Smooth muscle cell (in vitro differentiated cells): ENCODE measurements around the gene PLA2G4B. TPM values are rescaled to one million over a fixed set of nuclear protein-coding genes. Genes with fewer than 3 reads are reported as not detected.

Experiments
- DNase-seq: peaks from one replicate; lab custom pipeline; 2025; ENCODE audit not compliant: unreplicated experiment; lab: John Stamatoyannopoulos, UW
- H2AFZ ChIP-seq: fragments of 200-600 bp; sonication (generic); 2 replicates; pipeline ENCODE4 v1.6.0; 2016; ENCODE audit warnings: antibody characterized with exemption, low read depth, mild to moderate bottlenecking
- H3F3A ChIP-seq: fragments of 200-600 bp; sonication (generic); 2 replicates; pipeline ENCODE4 v1.6.0; 2017; ENCODE audit warnings: antibody characterized with exemption, low read depth
- H3K27ac ChIP-seq: fragments of 200-600 bp; sonication (generic); 2 replicates; pipeline ENCODE4 v1.5.1; 2016; ENCODE audit warnings: low read depth, mild to moderate bottlenecking
- H3K27me3 ChIP-seq: fragments of 200-600 bp; sonication (generic); 2 replicates; pipeline ENCODE4 v1.6.1; 2016; ENCODE audit warnings: low read depth, mild to moderate bottlenecking
- H3K36me3 ChIP-seq: fragments of 200-600 bp; sonication (generic); 2 replicates; pipeline ENCODE4 v1.5.1; 2016; ENCODE audit warnings: low read depth
- H3K4me1 ChIP-seq: fragments of 200-600 bp; sonication (generic); 2 replicates; pipeline ENCODE4 v1.5.1; 2016; ENCODE audit warnings: low read depth
- H3K4me2 ChIP-seq: fragments of 200-600 bp; sonication (generic); 2 replicates; pipeline ENCODE4 v1.6.0; 2016; ENCODE audit warnings: mild to moderate bottlenecking
- H3K4me3 ChIP-seq: fragments of 200-600 bp; sonication (generic); 2 replicates; pipeline ENCODE4 v1.5.1; 2016; ENCODE audit warnings: mild to moderate bottlenecking
- H3K79me2 ChIP-seq: fragments of 200-600 bp; sonication (generic); 2 replicates; pipeline ENCODE4 v1.6.0; 2016; ENCODE audit warnings: low read depth, mild to moderate bottlenecking
- H3K9ac ChIP-seq: fragments of 200-600 bp; sonication (generic); 2 replicates; pipeline ENCODE4 v1.6.0; 2016; ENCODE audit warnings: low read depth
- H3K9me3 ChIP-seq: fragments of 200-600 bp; sonication (generic); replicated peaks from 2 replicates; pipeline ENCODE4 v1.5.1; 2016; ENCODE audit warnings: low read depth
- H4K20me1 ChIP-seq: fragments of 200-600 bp; sonication (generic); 2 replicates; pipeline ENCODE4 v1.6.0; 2016; ENCODE audit warnings: low read depth
- CTCF ChIP-seq: fragments of 200-600 bp; sonication (generic); IDR thresholded peaks from 2 replicates; pipeline ENCODE4 v1.5.1; 2017; ENCODE audit warnings: borderline replicate concordance, mild to moderate bottlenecking, antibody characterized with exemption; ENCODE audit not compliant: insufficient read depth, poor library complexity, severe bottlenecking
- WGBS: methylation state at CpG from one replicate; pipeline ENCODE4 v1.1.7; 2016; ENCODE audit warnings: low lambda C conversion rate; 5-methylcytosine and 5-hydroxymethylcytosine counted together
- polyA plus RNA-seq: library from polyadenylated mRNA; unstranded; fragments of >200 nt; fragmentation: Nextera tagmentation; extraction: Ambion mirVana; gene quantifications from 2 replicates; pipeline ENCODE4 v1.2.1, GENCODE V29; 2016
- total RNA-seq: library from RNA; depleted of rRNA; stranded (reverse); fragments of >200 nt; gene quantifications from 2 replicates; pipeline ENCODE4 v1.2.3, GENCODE V29; 2014

Gene PLA2G4B
- total and polyA plus RNA-seq, 2 experiments from 2014 or later: 2.2 to 4.2 TPM

GRCh38 chr15:41801185-41801584 is 37.5 kb upstream of the PLA2G4B start:
- no peak overlapping the region for H3K4me3 ChIP-seq
- WGBS: 94% methylated on average over 3 of the region's 3 CpGs
- DNase-seq: no peak
- no peak overlapping the region for H3K9ac ChIP-seq
- H3F3A ChIP-seq: no peaks in the 10 kb centered on the region
- no peaks in the 10 kb centered on the region for H3K36me3 ChIP-seq
- H3K79me2 ChIP-seq: no peaks in the 10 kb centered on the region
- no peaks in the 10 kb centered on the region for H3K9me3 ChIP-seq
- H3K4me2 ChIP-seq: no peak overlapping the region
- TF ChIP-seq CTCF: no peak
- H3K27ac ChIP-seq: peak overlapping the region; percentile 52
- peaks cover 27% of the 10 kb centered on the region for H4K20me1 ChIP-seq
- H3K27me3 ChIP-seq: no peaks in the 10 kb centered on the region
- no peak overlapping the region for H2AFZ ChIP-seq
- H3K4me1 ChIP-seq: no peaks in the 10 kb centered on the region

- Histone ChIP-seq H3K27ac (peak overlapping the region; percentile 52), H3K4me2 (no peak overlapping the region), H3K79me2 (no peaks in the 10 kb centered on the region), H2AFZ (no peak overlapping the region), H3F3A (no peaks in the 10 kb centered on the region), H3K27me3 (no peaks in the 10 kb centered on the region), H4K20me1 (peaks cover 27% of the 10 kb centered on the region), H3K36me3 (no peaks in the 10 kb centered on the region), H3K9ac (no peak overlapping the region), H3K9me3 (no peaks in the 10 kb centered on the region), H3K4me1 (no peaks in the 10 kb centered on the region), H3K4me3 (no peak overlapping the region)
- TF ChIP-seq CTCF: no peak
- 78% methylated on average over 3 of the region's 3 CpGs for WGBS
- DNase-seq: no peak
Measured at GRCh38 chr15:41801850-41802455, 36.7 kb upstream of the PLA2G4B start.

- H3K4me1 ChIP-seq: no peaks in the 10 kb centered on the region
- H3K27me3 ChIP-seq: no peaks in the 10 kb centered on the region
- H3K9me3 ChIP-seq: no peaks in the 10 kb centered on the region
- 86% methylated on average over 2 of the region's 2 CpGs for WGBS
- no peak overlapping the region for H2AFZ ChIP-seq
- no peak overlapping the region for H3K4me2 ChIP-seq
- TF ChIP-seq CTCF: no peak
- DNase-seq: no peak
- no peaks in the 10 kb centered on the region for H3F3A ChIP-seq
- H3K79me2 ChIP-seq: peaks cover 6% of the 10 kb centered on the region
- H3K4me3 ChIP-seq: no peak overlapping the region
- H3K9ac ChIP-seq: no peak overlapping the region
- H3K36me3 ChIP-seq: no peaks in the 10 kb centered on the region
- peaks cover 11% of the 10 kb centered on the region for H4K20me1 ChIP-seq
- peak overlapping the region; percentile 72 for H3K27ac ChIP-seq
Measured at GRCh38 chr15:41804361-41804760, 34.3 kb upstream of the PLA2G4B start.
